Psoas muscle (tissue), 8 donors: ENCODE measurements around the gene RASA3. TPM values are rescaled to one million over a fixed set of nuclear protein-coding genes. Genes with fewer than 3 reads are reported as not detected.

Experiments used
- ATAC-seq, 4 donors: fragments of 200-7000 bp; cut with Tn5 transposase; one replicate each; pipeline ENCODE4 v1.9.1; 2020; ENCODE audit warnings: moderate library complexity in 3 of 4, mild to moderate bottlenecking in 2 of 4
- DNase-seq, 2 donors: peaks; one replicate each; pipeline ENCODE4 v3.0.0-alpha.2; 2020
- H3K27ac ChIP-seq: fragments of 200-600 bp; one replicate; pipeline ENCODE4 v1.8.0; 2022
- H3K27me3 ChIP-seq, 3 donors: fragments of 200-600 bp in 1 of 3; one replicate each; pipeline versions ENCODE4 v1.6.1 to v1.8.0; 2013 to 2022; ENCODE audit warnings: low read length in 2 of 3, mild to moderate bottlenecking in 2 of 3, moderate library complexity in 1 of 3; ENCODE audit not compliant: insufficient read depth in 3 of 3
- H3K36me3 ChIP-seq, 2 donors: fragments of 200-600 bp in 1 of 2; one replicate each; pipeline versions ENCODE4 v1.6.1 to v1.8.0; 2013 to 2022; ENCODE audit warnings: low read depth in 1 of 2, mild to moderate bottlenecking in 1 of 2, moderate library complexity in 1 of 2; ENCODE audit not compliant: insufficient read depth in 1 of 2
- H3K4me1 ChIP-seq: fragments of 200-600 bp; one replicate; pipeline ENCODE4 v1.8.0; 2022
- H3K4me3 ChIP-seq: fragments of 200-600 bp; one replicate; pipeline ENCODE4 v1.8.0; 2022; ENCODE audit warnings: mild to moderate bottlenecking
- H3K9me3 ChIP-seq: fragments of 200-600 bp; one replicate; pipeline ENCODE4 v1.8.0; 2022
- CTCF ChIP-seq: fragments of 200-600 bp; IDR thresholded peaks from one replicate; pipeline ENCODE4 v1.8.0; 2022; ENCODE audit warnings: antibody characterized with exemption
- WGBS, 3 donors: extraction: QIAGEN DNeasy Blood & Tissue Kit; methylation state at CpG; one replicate each; pipeline versions ENCODE4 v1.1.6 to v1.1.7; 2013; 5-methylcytosine and 5-hydroxymethylcytosine counted together
- intact Hi-C, 2 donors: fragments of 100-400 bp; cut with DNase I; formaldehyde crosslinking; loops; one replicate each; pipeline versions ENCODE4 v1.11.0 to v1.14.2; 2022
- polyA plus RNA-seq, 3 donors: library from polyadenylated mRNA; stranded (reverse); fragments of 200-250 nt; gene quantifications; one replicate each; pipeline ENCODE4 v1.2.3, GENCODE V29; 2013
- total RNA-seq, 4 donors: library from RNA; stranded (reverse); fragmentation: NEBNext Ultra II Directional in 2 of 4; extraction: Animal tissue kit (Norgen Biotek cat#: 25700) in 2 of 4; gene quantifications; one replicate each; pipeline versions ENCODE4 v1.2.1 to v1.2.4, GENCODE V29; 2021 to 2023
- donor health status: healthy with polysubstance abuse.
- donor health status: DM: no; HTN: no; CAD: no; lungs with moderate emphysema.
- donor health status: Bipolar disorder and iron deficiency.
- donor health status: healthy.
- donor health status: DM: yes; HTN: yes; CAD: no.
- donor health status: DM: no; HTN: no; CAD: no.
- donor health status: DM: no; HTN: no; CAD: no.
- donor health status: DM: yes; HTN: yes; CAD: no.

The RASA3 gene
- total and polyA plus RNA-seq, 7 donors: 4.8 to 24.4 (median 13.1) TPM

GRCh38 chr13:114032126-114032799 is 100.2 kb downstream of the RASA3 start:
- DNase-seq: no peak
- H3K27ac ChIP-seq: no peak overlapping the region

GRCh38 chr13:114031631-114032030 is 100.8 kb downstream of the RASA3 start:
- intact Hi-C loops: no loop called here
- WGBS, 3 donors: 56 to 66% (median 62%) methylated on average over 13 to 14 of the region's 14 CpGs
- H3K4me1 ChIP-seq: peaks cover 31% of the 10 kb centered on the region

More at GRCh38 chr13:114032126-114032799, 100.2 kb downstream of the RASA3 start:
- TF ChIP-seq CTCF: no peak
- Histone ChIP-seq H3K4me1 (peaks cover 32% of the 10 kb centered on the region), H3K4me3 (no peak overlapping the region), H3K36me3 (peaks cover 0 to 4% of the 10 kb centered on the region in 2 donors), H3K27me3 (no peaks in the 10 kb centered on the region), H3K9me3 (no peaks in the 10 kb centered on the region)
- intact Hi-C loops: no loop called here
- peak in 1 of 4 donors; percentile 9 for ATAC-seq
- WGBS, 3 donors: 65 to 73% (median 68%) methylated on average over 26 of the region's 26 CpGs

GRCh38 chr13:114030666-114031610 is 101.5 kb downstream of the RASA3 start:
- H3K27ac ChIP-seq: no peak overlapping the region
- H3K4me1 ChIP-seq: peaks cover 26% of the 10 kb centered on the region
- H3K27me3 ChIP-seq: no peaks in the 10 kb centered on the region
- 92 to 95% (median 94%) methylated on average over 28 of the region's 28 CpGs for WGBS, 3 donors
- H3K9me3 ChIP-seq: no peaks in the 10 kb centered on the region
- no peak for TF ChIP-seq CTCF
- no peak for ATAC-seq
- peak in 1 of 2 donors; percentile 9 for DNase-seq
- H3K4me3 ChIP-seq: no peak overlapping the region
- peaks cover 0 to 11% of the 10 kb centered on the region in 2 donors for H3K36me3 ChIP-seq
- intact Hi-C loops: no loop called here

More at GRCh38 chr13:114031631-114032030, 100.8 kb downstream of the RASA3 start:
- no peak overlapping the region for H3K27ac ChIP-seq
- DNase-seq: peak in 1 of 2 donors; percentile 19
- H3K36me3 ChIP-seq: peaks cover 0 to 9% of the 10 kb centered on the region in 2 donors
- no peaks in the 10 kb centered on the region for H3K27me3 ChIP-seq
- H3K9me3 ChIP-seq: no peaks in the 10 kb centered on the region
- no peak overlapping the region for H3K4me3 ChIP-seq
- ATAC-seq: no peak
- TF ChIP-seq CTCF: no peak

GRCh38 chr13:114029866-114030625 is 102.4 kb downstream of the RASA3 start:
- ATAC-seq (peak in 2 of 4 donors; percentile 5 to 17), DNase-seq (peak in 1 of 2 donors; percentile 13)
- intact Hi-C loops: no loop called here
- Histone ChIP-seq H3K36me3 (peaks cover 0 to 11% of the 10 kb centered on the region in 2 donors), H3K4me3 (no peak overlapping the region), H3K4me1 (peaks cover 17% of the 10 kb centered on the region), H3K27ac (no peak overlapping the region), H3K9me3 (no peaks in the 10 kb centered on the region), H3K27me3 (no peaks in the 10 kb centered on the region)
- WGBS, 3 donors: 81 to 89% (median 86%) methylated on average over 20 to 23 of the region's 23 CpGs
- TF ChIP-seq CTCF: no peak
